Suprapubic skin (tissue), 3 donors: ENCODE data around the gene GPATCH4.

Experiments used
- POLR2A ChIP-seq, 2 donors: fragments of 450-650 bp; IDR thresholded peaks; one replicate each; pipeline ENCODE4 v1.6.1; 2017; ENCODE audit warnings: antibody characterized with exemption in 2 of 2, mild to moderate bottlenecking in 2 of 2, moderate library complexity in 2 of 2
- TF ChIP-seq, protein P1 (sequence below), 2 donors: fragments of 200-600 bp in 1 of 2; fragments of 450-650 bp in 1 of 2; sonication (generic) in 1 of 2; IDR thresholded peaks; one replicate each; pipeline ENCODE4 v1.5.1; 2016 to 2019; ENCODE audit warnings: antibody characterized with exemption in 2 of 2, mild to moderate bottlenecking in 1 of 2, moderate library complexity in 1 of 2

GRCh38 chr1:156589546-156589945, 11.7 kb downstream of the GPATCH4 start:
- no peak for TF ChIP-seq POLR2A (IDR thresholded peaks at IDR 0.05)
- TF ChIP-seq, protein P1, sequence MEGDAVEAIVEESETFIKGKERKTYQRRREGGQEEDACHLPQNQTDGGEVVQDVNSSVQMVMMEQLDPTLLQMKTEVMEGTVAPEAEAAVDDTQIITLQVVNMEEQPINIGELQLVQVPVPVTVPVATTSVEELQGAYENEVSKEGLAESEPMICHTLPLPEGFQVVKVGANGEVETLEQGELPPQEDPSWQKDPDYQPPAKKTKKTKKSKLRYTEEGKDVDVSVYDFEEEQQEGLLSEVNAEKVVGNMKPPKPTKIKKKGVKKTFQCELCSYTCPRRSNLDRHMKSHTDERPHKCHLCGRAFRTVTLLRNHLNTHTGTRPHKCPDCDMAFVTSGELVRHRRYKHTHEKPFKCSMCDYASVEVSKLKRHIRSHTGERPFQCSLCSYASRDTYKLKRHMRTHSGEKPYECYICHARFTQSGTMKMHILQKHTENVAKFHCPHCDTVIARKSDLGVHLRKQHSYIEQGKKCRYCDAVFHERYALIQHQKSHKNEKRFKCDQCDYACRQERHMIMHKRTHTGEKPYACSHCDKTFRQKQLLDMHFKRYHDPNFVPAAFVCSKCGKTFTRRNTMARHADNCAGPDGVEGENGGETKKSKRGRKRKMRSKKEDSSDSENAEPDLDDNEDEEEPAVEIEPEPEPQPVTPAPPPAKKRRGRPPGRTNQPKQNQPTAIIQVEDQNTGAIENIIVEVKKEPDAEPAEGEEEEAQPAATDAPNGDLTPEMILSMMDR (IDR thresholded peaks at IDR 0.05): no peak
